GM18909 (cell line): ENCODE results near the gene FZD4.
"Not testable (repeated sequence)": the region's sequence is repeated elsewhere in the genome, so short reads cannot be mapped to it uniquely, and the experiment has no call there.

Source experiments
- ATAC-seq: cut with Tn5 transposase; IDR thresholded peaks from one replicate; pipeline ENCODE4 v1.9.1; 2021; ENCODE audit warnings: mild to moderate bottlenecking; ENCODE audit not compliant: unreplicated experiment, poor library complexity

Gene FZD4

GRCh38 chr11:86916330-86916729, 38.9 kb downstream of the FZD4 start:
- ATAC-seq: no peak

GRCh38 chr11:86915850-86916249, 39.3 kb downstream of the FZD4 start:
- ATAC-seq: not testable (repeated sequence)

GRCh38 chr11:86914865-86915519, 40.2 kb downstream of the FZD4 start:
- no peak for ATAC-seq

- ATAC-seq: no peak
Observed at GRCh38 chr11:86912238-86912637, 43.0 kb downstream of the FZD4 start.

- ATAC-seq: no peak
Observed at GRCh38 chr11:86910592-86910991, 44.6 kb downstream of the FZD4 start.

GRCh38 chr11:86906198-86906597, 49.0 kb downstream of the FZD4 start:
- no peak for ATAC-seq

- no peak for ATAC-seq
Observed at GRCh38 chr11:86905252-86905651, 49.9 kb downstream of the FZD4 start.

- ATAC-seq: no peak
Observed at GRCh38 chr11:86904001-86904400, 51.2 kb downstream of the FZD4 start.

GRCh38 chr11:86902345-86902744, 52.9 kb downstream of the FZD4 start:
- no peak for ATAC-seq

GRCh38 chr11:86901599-86901998, 53.6 kb downstream of the FZD4 start:
- no peak for ATAC-seq

GRCh38 chr11:86900162-86900561, 55.0 kb downstream of the FZD4 start:
- no peak for ATAC-seq

GRCh38 chr11:86898689-86899088, 56.5 kb downstream of the FZD4 start:
- ATAC-seq: no peak

GRCh38 chr11:86896441-86896841, 58.8 kb downstream of the FZD4 start:
- no peak for ATAC-seq
